ENCODE results near the gene GLP1R.

DNA sequence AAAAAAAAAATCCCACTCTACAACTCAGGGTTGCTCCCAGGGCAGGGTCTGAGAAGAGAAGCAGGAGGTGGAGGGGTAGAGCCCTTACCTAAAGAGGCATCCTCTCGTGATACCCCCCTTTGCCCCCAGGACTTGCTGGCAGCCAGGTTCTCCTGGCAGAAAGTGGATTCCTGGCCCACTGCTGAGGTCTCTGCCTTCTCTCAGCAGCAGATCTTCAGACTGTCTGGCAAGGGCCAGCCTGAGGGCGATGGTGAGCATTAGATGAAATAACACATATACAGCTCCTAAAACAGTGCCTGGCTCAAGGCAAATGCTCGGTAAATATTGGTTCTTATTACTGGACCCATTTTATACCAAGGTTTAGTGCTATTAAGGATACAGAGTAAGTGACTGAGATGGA is 4.8 kb upstream of the GLP1R start:
- TF ChIP-seq POLR2A (IDR thresholded peaks at IDR 0.05) = no peak
- TF ChIP-seq, protein P1, sequence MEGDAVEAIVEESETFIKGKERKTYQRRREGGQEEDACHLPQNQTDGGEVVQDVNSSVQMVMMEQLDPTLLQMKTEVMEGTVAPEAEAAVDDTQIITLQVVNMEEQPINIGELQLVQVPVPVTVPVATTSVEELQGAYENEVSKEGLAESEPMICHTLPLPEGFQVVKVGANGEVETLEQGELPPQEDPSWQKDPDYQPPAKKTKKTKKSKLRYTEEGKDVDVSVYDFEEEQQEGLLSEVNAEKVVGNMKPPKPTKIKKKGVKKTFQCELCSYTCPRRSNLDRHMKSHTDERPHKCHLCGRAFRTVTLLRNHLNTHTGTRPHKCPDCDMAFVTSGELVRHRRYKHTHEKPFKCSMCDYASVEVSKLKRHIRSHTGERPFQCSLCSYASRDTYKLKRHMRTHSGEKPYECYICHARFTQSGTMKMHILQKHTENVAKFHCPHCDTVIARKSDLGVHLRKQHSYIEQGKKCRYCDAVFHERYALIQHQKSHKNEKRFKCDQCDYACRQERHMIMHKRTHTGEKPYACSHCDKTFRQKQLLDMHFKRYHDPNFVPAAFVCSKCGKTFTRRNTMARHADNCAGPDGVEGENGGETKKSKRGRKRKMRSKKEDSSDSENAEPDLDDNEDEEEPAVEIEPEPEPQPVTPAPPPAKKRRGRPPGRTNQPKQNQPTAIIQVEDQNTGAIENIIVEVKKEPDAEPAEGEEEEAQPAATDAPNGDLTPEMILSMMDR (IDR thresholded peaks at IDR 0.05 in 4 of 5, conservative IDR thresholded peaks at IDR 0.05 in 1 of 5) = no peak

All from gastrocnemius medialis (tissue), 4 donors.